HG03280 (cell line): ENCODE results near the gene PIEZO1.

Experiments
- ATAC-seq: cut with Tn5 transposase; IDR thresholded peaks from one replicate; pipeline ENCODE4 v1.9.1; 2021; ENCODE audit warnings: mild to moderate bottlenecking, moderate library complexity; ENCODE audit not compliant: unreplicated experiment

The PIEZO1 gene

DNA sequence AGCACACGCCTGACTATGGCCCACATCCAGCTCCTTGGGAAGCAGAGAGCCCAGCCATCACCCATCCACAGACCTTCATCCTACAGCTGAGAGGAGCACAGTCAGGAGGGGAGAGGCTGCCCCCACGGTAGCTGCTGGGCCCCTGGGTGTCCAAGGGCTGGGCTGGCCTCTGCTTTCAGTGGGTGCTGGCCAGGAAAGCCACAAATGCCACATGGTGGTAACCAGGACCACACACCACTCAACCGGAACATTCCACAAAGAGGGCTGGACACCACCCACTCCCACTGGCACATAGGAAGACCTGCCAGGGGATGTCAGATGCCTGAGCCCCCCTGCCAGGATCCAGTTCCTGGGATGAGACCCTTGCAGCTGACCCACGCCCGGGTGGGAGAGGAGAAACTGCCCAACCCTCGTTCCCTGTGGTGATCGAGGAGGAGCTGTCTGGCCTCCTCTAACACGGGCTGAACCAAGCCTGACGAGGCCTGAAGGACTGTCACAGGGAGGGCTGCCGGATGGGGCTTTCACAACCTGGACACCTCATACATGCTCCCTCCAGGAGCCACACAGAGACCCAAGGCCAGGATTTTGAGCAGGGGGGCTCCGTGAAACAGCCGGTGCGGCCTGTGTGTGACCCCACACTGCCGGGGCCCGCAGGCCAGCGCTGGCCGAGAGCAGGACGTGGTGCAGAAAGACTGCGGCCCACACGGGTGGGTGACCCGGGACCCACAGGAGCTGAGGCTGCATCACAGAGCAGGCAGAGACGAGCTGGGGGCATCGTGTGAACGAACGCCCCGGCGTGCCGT lies 30.7 kb downstream of the PIEZO1 start:
- ATAC-seq = no peak

DNA sequence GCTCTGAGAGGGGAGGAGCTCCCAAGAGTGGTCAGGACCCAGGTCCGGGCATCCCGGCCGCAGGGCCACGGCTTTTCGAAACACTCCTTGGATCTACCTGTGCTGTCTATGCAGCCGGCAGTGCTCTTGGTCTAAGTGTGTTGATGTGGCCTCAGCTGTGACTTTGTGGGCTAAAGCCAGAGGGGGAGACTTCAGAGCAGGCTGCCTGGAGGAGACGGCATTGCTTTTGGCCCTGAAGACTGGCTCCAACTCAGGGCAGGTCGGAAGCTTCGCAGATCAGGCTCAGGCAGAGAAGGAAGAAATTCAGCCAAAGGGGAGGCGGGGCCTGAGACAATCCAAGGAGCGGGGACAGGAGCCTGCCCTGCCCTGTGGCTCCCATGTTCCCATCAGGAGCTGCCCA lies 31.4 kb downstream of the PIEZO1 start:
- no peak for ATAC-seq

DNA sequence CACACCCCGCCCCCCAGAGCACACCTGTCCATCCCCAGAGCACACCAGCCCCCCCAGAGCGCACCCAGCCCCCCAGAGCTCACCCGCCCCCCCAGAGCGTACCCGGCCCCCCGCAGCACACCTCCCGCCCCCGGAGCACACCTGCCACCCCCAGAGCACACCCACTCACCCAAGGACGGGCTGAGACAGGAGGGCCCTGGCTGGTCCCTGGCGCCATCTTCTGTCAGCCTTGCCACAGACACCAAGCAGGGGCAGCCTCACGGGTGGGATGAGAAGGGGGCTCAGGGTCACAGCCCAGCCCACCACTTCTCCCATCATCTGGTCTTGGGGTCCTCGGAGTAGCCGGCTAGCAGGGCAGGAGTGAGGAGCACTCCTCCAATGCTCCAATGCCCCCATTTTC lies 31.8 kb downstream of the PIEZO1 start:
- ATAC-seq = no peak

DNA sequence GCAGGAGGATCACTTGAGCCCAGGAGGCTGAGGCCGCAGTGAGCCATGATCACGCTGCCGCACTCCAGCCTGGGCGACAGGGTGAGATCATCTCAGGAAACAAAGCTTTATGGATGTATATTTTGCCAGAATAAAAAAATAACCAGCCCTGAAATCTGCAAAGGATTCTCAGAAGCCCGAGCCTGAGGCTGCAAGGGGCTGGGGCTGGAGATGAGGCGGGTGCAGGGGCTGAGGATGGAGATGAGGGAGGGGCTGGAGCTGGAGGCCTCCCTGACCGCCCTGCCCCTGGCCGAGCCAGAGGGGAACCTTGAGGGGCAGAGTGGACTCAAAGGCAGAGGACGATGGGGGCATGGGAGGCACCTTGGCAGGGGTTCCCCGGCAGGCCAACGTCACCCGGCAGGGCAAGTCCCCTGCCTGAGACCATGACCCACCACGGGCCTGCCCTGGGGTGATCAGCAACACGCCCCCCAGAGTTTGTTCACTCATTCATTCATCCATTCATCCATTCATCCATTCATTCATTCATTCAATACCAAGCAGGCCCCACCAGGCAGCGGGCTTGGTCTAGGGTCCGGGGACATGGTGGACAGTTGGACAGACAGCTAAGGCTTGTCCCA lies 32.5 kb downstream of the PIEZO1 start:
- no peak for ATAC-seq

DNA sequence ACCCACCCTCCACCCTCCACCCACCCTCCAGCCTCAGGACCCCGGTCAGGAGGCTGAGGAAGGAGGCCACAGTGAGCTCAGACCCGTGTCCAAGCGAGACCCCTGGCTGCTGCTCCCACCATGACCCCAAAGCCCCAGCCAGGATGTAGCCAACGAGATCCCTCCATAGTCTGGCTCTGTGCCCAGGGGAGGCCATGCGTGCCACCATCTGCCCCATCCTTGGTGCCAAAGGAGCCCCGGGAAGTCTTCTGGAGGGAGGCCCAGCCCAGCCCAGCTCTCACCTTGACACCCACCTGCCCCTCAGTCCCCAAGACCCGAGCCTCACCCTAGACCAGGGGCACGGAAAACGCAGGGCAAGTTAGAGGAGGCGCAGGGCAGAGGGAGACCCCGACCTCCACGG lies 34.2 kb downstream of the PIEZO1 start:
- ATAC-seq = no peak

DNA sequence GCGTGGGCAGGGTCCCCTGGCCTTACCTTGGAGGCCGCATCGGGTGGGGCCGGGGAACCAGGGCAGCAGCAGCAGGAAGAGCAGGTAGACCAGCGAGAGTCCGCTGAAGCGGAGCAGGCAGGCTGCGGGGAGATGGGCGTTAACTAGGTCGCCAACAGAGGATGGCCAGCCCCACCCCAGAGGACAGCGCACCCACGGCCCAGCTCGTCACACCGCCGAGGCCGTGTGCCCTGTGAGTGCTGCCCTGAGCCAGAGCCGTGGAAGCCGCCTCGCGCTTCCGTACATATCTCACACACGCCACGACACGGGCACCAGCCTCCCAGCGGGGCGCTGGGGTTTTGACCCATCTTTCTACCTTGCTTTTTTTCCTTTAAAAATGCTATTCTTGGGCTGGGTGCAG lies 35.7 kb downstream of the PIEZO1 start:
- ATAC-seq = no peak

DNA sequence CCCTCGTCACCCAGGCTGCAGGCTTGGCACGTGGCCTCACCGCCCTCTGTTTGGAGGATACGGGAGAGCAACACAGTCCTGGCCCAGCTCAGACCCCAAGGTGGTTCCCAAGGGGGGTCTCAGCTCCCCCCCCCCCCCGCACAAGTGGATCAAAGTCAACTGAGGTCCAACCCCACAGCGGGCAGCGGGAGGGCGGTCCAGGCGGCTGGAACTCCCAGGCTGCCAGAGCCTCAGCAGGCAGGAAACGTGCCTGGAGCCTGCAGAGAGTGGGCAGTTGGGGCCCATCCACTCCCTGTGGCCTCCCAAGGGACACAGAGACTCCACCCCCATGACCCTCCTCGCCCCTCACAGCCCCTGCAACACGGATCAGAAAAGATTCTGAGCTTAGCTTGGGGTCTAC lies 36.7 kb downstream of the PIEZO1 start:
- no peak for ATAC-seq

DNA sequence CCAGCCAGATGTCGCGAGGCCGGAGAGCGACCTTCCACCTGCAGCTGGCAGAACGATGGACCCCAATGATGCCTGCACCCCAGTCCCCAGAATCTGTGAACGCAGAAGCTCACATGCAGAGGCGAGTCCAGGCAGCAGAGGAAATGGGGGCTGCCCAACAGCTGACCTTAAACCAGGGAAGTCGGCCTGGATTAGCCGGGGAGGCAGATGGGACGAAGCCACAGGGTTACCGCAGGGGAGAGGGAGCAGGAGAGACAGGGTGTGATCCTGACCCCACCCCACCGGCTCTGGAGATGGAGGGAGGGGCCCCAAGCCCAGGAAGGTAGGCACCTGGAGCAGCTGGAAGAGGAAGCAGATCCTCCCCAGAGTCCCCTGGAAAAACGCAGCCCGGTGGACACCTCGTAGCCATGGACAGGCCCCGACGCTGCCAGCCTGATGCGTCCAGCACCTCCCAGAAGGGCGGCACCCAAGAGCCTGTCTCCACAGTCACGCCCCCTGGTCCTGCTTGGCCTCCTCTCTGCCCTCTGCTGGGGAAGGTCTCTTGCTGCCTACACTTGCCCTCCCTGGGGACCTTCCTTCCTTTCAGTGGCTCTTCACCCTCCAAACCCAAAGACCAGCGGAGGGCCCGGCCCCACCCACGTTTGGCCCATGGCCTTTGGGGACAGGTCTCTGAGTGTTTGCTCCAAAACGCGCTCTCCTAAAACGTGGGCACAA lies 37.3 kb downstream of the PIEZO1 start:
- no peak for ATAC-seq

DNA sequence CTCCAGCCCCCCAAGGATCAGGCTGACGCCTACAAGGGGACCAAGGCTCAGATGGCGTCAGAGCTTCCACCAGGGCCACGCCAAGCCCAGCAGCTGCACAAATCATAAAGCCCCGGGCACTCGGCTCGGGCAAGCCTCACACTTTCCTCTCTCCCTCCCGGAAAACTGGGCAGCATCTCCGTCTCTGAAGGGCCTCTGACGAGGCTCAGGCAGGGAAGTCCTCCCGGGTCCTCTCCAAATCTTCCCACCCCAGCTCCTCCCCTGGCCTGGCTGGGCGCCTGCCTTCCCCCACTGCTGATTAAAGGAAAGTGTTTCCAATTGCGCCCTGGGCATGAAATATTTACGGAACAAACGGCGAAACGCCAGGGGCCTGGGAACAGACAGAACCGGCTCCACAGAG lies 38.5 kb downstream of the PIEZO1 start:
- ATAC-seq = no peak

DNA sequence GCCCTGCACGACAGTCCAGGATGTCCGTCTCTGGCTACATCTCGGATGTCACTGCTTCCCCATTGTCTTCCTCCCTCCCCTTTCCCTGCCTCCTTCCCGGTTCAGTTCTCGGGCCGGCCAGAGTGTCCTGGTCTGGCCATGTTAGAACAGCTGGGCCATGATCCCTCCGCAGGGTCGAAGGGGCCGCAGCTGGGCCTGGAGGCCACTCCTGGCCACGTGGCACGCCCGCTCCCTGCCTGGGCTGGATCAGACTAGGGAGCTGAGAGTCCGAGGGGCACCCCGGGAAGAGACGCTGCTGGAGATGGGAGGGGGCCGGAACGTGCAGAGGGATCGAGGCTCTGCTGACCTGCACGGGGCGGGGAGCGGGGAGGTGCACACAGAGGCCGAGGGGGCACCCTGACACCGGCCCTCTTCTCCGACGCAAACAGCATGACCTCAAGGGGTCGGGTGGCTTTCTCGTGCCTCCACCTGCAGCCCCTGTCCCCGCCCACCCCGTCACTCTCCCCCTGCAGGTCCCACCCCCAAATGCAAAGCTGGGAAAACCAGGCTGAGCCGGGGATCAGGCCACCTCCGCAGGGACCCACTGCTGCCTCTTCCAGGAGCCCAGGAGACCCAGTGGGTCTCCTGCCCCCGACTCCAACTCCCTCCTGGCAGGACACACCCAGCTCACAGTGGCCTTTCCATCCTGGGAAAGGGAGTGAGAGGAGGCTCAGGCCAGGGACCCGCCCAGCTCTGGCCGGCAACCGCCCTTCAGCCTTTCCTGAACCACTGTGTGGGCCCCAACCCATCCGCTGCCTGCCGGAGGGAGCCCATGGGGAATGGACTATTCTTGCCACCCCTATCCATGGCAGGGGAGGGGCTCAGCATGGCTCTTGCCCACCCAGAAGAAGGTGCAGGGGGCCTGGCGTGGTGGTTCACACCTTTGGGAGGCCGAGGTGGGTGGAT lies 40.2 kb downstream of the PIEZO1 start:
- ATAC-seq = no peak

DNA sequence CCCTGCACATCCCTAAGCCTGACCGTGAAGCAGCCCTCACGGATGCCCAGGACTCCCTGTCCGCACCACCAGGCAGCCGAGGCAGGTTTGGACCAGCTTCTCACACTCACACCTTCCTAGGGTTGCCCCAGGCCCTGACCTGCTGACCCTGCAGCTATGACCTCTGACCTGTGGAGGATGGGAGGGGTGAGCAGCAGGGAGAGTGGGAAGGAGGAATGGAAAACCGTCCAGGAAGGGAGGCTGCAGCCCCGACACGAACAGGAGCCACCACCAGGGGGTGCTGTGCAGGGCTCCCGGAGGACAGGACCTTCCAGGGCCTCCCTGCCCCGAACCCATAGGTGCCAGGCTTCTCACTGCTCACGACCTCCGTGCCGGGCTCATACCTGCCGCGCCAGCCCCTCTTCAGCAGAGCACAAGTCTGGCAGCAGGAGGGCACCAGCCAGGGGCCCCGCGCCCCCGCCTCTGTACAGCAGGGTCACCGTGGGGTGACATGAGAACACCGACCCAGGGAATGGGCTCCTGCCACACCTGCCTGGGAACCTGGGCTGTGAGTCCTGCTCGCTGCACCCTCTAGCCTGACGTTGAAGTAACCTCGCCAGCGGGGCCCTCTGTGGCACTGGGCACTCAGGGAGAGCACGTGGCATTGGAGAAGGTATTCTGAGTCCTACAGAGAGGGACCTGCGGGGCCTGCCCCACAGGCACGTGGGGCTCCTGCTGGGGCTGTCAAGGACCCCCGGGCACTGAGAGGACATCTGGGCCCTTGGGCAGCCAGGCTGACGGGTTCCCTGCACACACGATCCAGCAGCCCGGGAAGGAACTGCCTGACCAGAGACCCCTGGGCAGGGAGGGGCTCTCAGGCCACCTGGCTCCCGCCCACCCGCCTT lies 41.1 kb downstream of the PIEZO1 start:
- no peak for ATAC-seq

DNA sequence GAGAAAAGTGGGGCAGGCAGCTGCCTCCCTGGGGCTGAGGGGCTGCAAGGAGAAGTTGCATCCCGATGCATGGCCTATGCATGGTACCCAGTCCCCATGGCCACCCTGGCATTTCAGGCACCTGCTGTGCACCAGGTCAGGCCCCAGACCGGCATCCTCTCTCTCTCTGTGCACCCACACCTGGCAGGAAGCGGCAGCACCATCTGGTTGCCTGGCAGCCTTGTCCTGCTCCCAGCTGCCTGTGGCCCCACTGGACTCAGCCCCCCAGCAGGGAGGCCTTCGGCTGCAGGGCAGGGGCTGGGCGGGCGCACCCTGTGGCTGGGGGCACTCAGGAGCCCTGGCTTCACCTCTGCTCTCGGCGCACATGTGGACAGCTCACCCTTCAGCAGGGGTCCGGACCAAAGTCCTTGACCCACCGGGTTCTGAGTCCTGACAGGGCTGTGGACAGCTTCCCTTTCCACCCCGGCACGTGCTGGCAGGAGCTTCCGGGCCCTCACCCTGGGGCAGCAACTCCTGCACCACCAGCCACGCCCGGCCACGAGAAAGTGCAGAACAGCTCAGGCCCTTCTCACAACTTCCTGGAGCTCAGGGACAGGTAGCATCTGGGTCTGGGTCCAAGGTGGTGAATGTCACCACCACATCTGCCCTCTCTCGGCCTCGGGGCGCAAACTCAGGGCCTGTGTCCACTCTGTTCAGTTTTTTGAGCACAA lies 42.0 kb downstream of the PIEZO1 start:
- ATAC-seq = no peak

DNA sequence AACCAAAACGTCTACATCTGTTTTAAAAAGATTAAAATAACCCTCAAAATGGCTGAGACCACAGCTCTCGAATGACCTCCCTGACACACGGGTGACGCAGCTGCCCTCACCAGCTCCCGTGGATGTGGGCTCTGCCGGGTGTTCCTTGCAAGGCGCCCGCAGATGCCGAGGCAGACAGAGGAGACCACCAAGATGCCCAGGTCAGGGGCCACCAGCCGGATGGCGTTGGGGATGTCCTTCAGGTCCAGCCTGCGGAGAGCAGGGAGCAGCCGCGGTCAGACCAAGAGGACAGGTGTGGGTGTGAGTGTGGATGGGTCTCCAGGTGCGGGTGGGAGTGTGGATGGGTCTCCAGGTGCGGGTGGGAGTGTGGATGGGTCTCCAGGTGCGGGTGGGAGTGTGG lies 43.7 kb downstream of the PIEZO1 start:
- no peak for ATAC-seq

DNA sequence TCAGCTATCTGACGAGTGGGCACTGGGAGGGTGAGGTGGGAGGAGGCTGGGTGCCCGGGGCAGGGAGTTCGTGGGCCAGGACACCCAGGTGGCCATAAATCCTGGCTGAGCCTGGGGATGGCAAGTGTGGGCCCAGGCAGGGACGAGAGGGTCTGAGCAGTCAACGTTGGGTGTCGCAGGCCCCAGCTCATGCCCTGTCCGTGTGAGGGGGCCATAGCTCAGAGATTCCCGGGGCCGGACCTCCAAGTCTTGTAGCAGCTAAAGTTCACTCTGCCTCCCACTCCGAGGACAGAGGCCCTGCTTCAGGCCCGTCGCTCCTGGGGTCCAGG lies 44.3 kb downstream of the PIEZO1 start:
- ATAC-seq = no peak

DNA sequence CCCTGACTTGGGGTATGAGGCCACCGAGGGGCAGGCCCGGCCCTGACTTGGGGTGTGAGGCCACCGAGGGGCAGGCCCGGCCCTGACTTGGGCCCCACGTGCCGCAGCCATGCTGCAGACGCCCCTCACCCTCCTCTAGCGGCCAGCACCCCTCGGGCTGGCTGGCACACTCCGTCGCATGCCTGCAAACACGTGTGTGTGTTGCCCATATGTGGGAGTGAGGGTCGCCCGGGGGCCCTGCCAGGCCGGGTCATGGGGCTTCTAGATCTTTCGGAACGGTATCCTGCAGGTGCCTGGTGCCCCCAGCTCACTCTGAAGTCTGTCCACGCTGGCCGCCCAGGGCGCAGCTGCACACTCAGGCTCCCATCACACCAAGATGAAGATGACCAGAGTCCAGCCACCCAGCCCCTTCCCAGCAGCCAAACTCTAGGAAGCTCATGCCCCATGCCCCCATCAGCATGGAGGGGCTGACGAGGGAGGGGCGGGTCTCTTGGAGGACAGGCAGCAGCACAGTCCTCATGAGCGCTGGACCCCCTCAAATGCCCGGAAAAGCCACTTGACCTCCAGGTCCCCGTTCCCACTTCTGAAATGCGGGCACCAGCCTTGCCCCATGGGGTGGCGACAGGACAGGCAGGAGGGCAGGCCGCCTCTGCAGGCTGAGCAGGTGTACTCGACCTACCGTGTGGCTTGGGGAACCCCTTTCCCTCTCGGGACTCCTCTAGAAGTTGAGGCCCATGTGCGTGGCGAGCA lies 44.9 kb downstream of the PIEZO1 start:
- ATAC-seq = no peak

DNA sequence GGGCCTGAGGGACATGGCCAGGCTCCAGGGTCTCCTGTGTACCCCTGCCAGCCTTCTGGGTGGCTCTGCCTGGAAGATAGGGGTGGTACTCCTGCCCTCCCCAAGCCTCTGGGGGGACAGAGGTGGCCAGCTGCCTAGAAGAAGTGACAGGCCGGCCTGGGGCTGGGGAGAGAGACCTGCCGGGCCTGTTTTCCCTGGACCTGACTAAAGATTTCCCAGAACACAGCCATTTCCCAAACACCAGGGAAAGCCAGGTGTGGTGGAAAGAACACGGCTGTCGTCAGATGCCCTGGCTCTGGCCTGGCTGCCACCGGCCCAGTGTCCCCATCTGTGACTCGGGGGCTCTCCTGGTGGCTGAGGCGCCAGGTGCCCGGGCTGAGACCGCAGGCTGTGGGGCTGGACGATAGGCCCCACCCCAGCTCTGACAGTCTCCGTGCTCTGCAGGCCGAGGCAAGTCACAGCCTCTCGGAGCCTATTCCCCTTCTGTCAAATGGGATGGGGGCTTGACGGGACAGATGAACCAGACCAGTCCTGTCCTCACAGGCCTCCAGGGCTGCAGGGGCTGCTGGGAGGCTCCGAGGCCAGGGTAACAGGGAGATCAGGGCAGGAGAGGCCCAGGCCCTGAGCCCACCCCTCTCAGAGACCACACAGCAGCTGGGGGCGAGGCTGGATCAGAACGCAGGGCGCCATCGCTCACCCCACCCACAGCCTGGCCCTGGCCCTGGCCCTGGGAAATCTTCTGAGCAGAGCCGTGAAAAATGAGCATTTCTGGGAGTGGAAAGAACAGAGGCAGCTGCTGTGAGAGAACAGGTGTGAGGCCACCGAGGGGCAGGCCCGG lies 45.7 kb downstream of the PIEZO1 start:
- no peak for ATAC-seq

DNA sequence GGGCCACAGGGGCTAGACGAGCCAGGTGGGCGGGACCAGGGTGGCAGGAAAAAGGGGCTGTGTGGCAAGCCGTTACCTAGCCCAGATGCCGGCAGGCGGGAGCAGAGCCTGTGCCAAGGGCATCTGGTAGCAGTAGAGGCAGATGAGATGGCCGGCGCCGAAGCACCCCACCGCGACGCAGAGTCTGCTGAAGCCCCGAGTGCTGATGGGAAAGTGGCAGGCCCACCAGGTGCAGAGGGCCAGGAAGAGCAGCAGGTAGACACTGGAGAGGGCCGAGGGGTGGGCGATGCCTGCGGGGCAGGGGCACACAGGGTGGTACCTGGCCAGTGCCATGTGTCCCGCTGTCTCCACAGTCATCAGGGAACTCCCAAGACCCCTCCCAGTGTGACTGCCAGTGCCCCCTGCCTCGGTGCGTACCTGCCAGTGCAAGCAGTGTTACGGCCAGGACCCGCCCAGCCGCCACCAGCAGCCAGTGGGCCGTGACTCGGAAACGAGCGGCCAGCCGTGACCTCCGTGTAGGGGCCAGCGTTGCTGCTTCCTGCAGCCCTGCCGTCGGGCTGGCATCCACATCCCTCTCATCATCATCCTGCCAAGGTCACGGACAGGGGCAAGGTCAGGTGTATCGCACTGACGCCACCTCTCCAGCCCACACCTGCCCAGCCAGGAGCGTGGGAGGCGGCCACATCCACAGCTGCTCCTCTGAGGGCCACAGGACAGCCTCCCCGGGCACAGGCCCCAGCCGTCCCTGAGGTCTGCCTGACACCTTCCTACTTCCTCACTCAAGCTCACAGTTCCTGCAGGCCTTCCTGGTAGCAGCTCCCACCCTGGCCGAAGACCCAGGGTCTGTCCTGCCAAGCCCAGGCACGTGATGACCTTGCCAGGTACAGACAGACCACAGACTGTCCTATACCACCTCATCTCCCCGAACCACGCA lies 46.6 kb downstream of the PIEZO1 start:
- ATAC-seq = no peak
